HEK293T (cell line): ENCODE results near the gene ADPRS.

ENCODE experiments used
- ARNT ChIP-seq: fragments of 450-650 bp; IDR thresholded peaks from 2 replicates; pipeline ENCODE4 v1.6.1; 2017; ENCODE audit warnings: mild to moderate bottlenecking
- BHLHE40 ChIP-seq: fragments of 450-650 bp; IDR thresholded peaks from 2 replicates; pipeline ENCODE4 v1.6.1; 2016; ENCODE audit warnings: mild to moderate bottlenecking, moderate library complexity, borderline replicate concordance
- ELF4 ChIP-seq: fragments of 450-650 bp; IDR thresholded peaks from 2 replicates; pipeline ENCODE4 v1.6.1; 2017; ENCODE audit warnings: antibody characterized with exemption
- FOXA1 ChIP-seq: fragments of 450-650 bp; IDR thresholded peaks from 2 replicates; pipeline ENCODE4 v1.6.1; 2016; ENCODE audit warnings: mild to moderate bottlenecking
- FOXK2 ChIP-seq: fragments of 450-650 bp; IDR thresholded peaks from 2 replicates; pipeline ENCODE4 v1.6.1; 2016; ENCODE audit warnings: mild to moderate bottlenecking
- FOXM1 ChIP-seq: fragments of 450-650 bp; IDR thresholded peaks from 2 replicates; pipeline ENCODE4 v1.6.1; 2017; ENCODE audit warnings: mild to moderate bottlenecking, borderline replicate concordance
- HDGF ChIP-seq: fragments of 450-650 bp; IDR thresholded peaks from 2 replicates; pipeline ENCODE4 v1.6.1; 2017; ENCODE audit warnings: antibody characterized with exemption, borderline replicate concordance
- SUZ12 ChIP-seq: fragments of 450-650 bp; IDR thresholded peaks from 2 replicates; pipeline ENCODE4 v1.6.1; 2016; ENCODE audit warnings: mild to moderate bottlenecking

GRCh38 chr1:36091698-36092097, 3.0 kb downstream of the ADPRS start:
- TF ChIP-seq FOXA1, result no peak
- no peak for TF ChIP-seq BHLHE40
- TF ChIP-seq SUZ12, result no peak
- TF ChIP-seq FOXK2, result no peak
- TF ChIP-seq FOXM1, result no peak
- no peak for TF ChIP-seq ARNT
- TF ChIP-seq HDGF, result no peak
- TF ChIP-seq ELF4, result no peak
